H1 (cell line): ENCODE data around the gene KCNS3. TPM values are rescaled to one million over a fixed set of nuclear protein-coding genes. Genes with fewer than 3 reads are reported as not detected.

Experiments used
- CTCF ChIA-PET: fragments of 300-600 bp; sonication (Branson Sonifier 250); formaldehyde crosslinking; loops from one replicate; lab custom pipeline; 2021; ENCODE audit not compliant: partially characterized antibody; lab: Charles Lee
- POLR2A ChIA-PET: fragments of 300-600 bp; sonication (Branson Sonifier 250); formaldehyde crosslinking; loops from one replicate; lab custom pipeline; 2021; ENCODE audit warnings: inconsistent platforms; ENCODE audit not compliant: partially characterized antibody; lab: Charles Lee
- DNase-seq, 2 experiments: peaks; one replicate each; pipeline versions ENCODE4 v3.0.0 to v3.0.0-alpha.2; 2010 to 2022; ENCODE audit warnings: low spot score in 2 of 2, low read depth in 1 of 2, mixed read lengths in 1 of 2
- FAIRE-seq: peaks from 2 replicates; lab custom pipeline; 2011; peaks lifted over from hg19 to GRCh38; lab: Jason Lieb, UNC
- H2AFZ ChIP-seq: 2 replicates; pipeline ENCODE4 v1.8.1; 2012; ENCODE audit warnings: low read length, inconsistent platforms
- H2AK5ac ChIP-seq: 2 replicates; pipeline ENCODE4 v1.6.1; 2013; ENCODE audit warnings: low read depth, low read length
- H2BK120ac ChIP-seq: replicated peaks from 2 replicates; pipeline ENCODE3; 2013; ENCODE audit warnings: low read depth, low read length, inconsistent platforms
- H2BK12ac ChIP-seq: 2 replicates; pipeline ENCODE4 v1.6.1; 2013; ENCODE audit warnings: low read depth, low read length
- H2BK15ac ChIP-seq: 2 replicates; pipeline ENCODE4 v1.6.1; 2013; ENCODE audit warnings: low read length
- H2BK20ac ChIP-seq: 2 replicates; pipeline ENCODE4 v1.6.1; 2013; ENCODE audit warnings: low read length
- H2BK5ac ChIP-seq: 2 replicates; pipeline ENCODE4 v1.6.1; 2013; ENCODE audit warnings: low read depth, low read length
- H3K14ac ChIP-seq: 2 replicates; pipeline ENCODE4 v1.6.1; 2013; ENCODE audit warnings: inconsistent platforms; ENCODE audit not compliant: insufficient read length
- H3K18ac ChIP-seq: 2 replicates; pipeline ENCODE4 v1.6.1; 2013; ENCODE audit warnings: low read length; ENCODE audit errors: extremely low read depth
- H3K23ac ChIP-seq: 2 replicates; pipeline ENCODE4 v1.6.1; 2013; ENCODE audit warnings: inconsistent platforms; ENCODE audit not compliant: insufficient read length
- H3K23me2 ChIP-seq: 2 replicates; pipeline ENCODE4 v1.6.1; 2013; ENCODE audit warnings: low read depth, low read length
- H3K27ac ChIP-seq: 2 replicates; pipeline ENCODE4 v1.6.1; 2011; ENCODE audit warnings: low read depth, low read length, inconsistent platforms
- H3K27me3 ChIP-seq, 4 experiments: replicated peaks in 1 of 4; 1 replicate in 1 of 4; 2 replicates in 3 of 4; pipeline versions ENCODE4 v1.6.1 to v1.8.1; 2011 to 2013; ENCODE audit warnings: low read length in 3 of 4, mild to moderate bottlenecking in 3 of 4, inconsistent platforms in 2 of 4, mixed read lengths in 2 of 4, moderate library complexity in 1 of 4; ENCODE audit not compliant: control insufficient read depth in 3 of 4, insufficient read depth in 3 of 4; ENCODE audit errors: extremely low read depth in 1 of 4
- H3K36me3 ChIP-seq, 4 experiments: 2 replicates each; pipeline versions ENCODE4 v1.6.1 to v1.8.1; 2011 to 2013; ENCODE audit warnings: mild to moderate bottlenecking in 4 of 4, low read length in 3 of 4, moderate library complexity in 2 of 4, control low read depth in 1 of 4, inconsistent platforms in 1 of 4; ENCODE audit not compliant: insufficient read depth in 4 of 4, control insufficient read depth in 2 of 4
- H3K4ac ChIP-seq: replicated peaks from 2 replicates; pipeline ENCODE3; 2013; ENCODE audit warnings: low read length, low read depth, mixed read lengths, inconsistent platforms; ENCODE audit not compliant: insufficient read length
- H3K4me1 ChIP-seq, 4 experiments: replicated peaks in 1 of 4; 1 replicate in 1 of 4; 2 replicates in 3 of 4; pipeline versions ENCODE4 v1.6.1 to v1.8.1; 2011 to 2013; ENCODE audit warnings: low read length in 3 of 4, inconsistent platforms in 2 of 4, mixed read lengths in 1 of 4; ENCODE audit not compliant: insufficient read depth in 4 of 4, control insufficient read depth in 3 of 4
- H3K4me2 ChIP-seq, 2 experiments: 2 replicates each; pipeline versions ENCODE4 v1.6.1 to v1.8.1; 2011 to 2013; ENCODE audit warnings: low read depth in 2 of 2, low read length in 2 of 2, control low read depth in 1 of 2, inconsistent platforms in 1 of 2, mild to moderate bottlenecking in 1 of 2; ENCODE audit not compliant: insufficient read depth in 1 of 2
- H3K4me3 ChIP-seq, 4 experiments: fragments of 200-600, 300-600 bp in 1 of 4; sonication (generic), shearing (Covaris generic), sonication (Bioruptor Twin) in 1 of 4; 2 replicates each; pipeline versions ENCODE4 v1.5.1 to v1.8.1; 2011 to 2016; ENCODE audit warnings: low read length in 4 of 4, low read depth in 3 of 4, control low read depth in 2 of 4, inconsistent platforms in 2 of 4, mild to moderate bottlenecking in 2 of 4, mixed read lengths in 1 of 4, moderate library complexity in 1 of 4; ENCODE audit not compliant: insufficient read depth in 2 of 4; ENCODE audit errors: extremely low read depth in 1 of 4
- H3K56ac ChIP-seq: replicated peaks from 2 replicates; pipeline ENCODE3; 2013; ENCODE audit warnings: low read depth, mild to moderate bottlenecking, mixed read lengths, low read length, inconsistent platforms; ENCODE audit not compliant: insufficient read length
- H3K79me1 ChIP-seq: 2 replicates; pipeline ENCODE4 v1.6.1; 2013; ENCODE audit warnings: low read depth, low read length, control low read depth
- H3K79me2 ChIP-seq, 2 experiments: 2 replicates each; pipeline versions ENCODE4 v1.6.1 to v1.8.1; 2012 to 2013; ENCODE audit warnings: low read length in 2 of 2, mild to moderate bottlenecking in 2 of 2, inconsistent platforms in 1 of 2; ENCODE audit not compliant: insufficient read depth in 2 of 2, control insufficient read depth in 1 of 2
- H3K9ac ChIP-seq, 4 experiments: replicated peaks in 1 of 4; 1 replicate in 1 of 4; 2 replicates in 3 of 4; pipeline versions ENCODE4 v1.6.1 to v1.8.1; 2011 to 2013; ENCODE audit warnings: low read depth in 3 of 4, low read length in 3 of 4, control low read depth in 2 of 4, mild to moderate bottlenecking in 2 of 4, moderate library complexity in 2 of 4, inconsistent platforms in 1 of 4; ENCODE audit errors: extremely low read depth in 1 of 4
- H3K9me3 ChIP-seq, 2 experiments: 2 replicates each; pipeline versions ENCODE4 v1.6.1 to v1.8.1; 2012 to 2013; ENCODE audit warnings: mild to moderate bottlenecking in 2 of 2, moderate library complexity in 2 of 2, control low read depth in 1 of 2, inconsistent platforms in 1 of 2, low read depth in 1 of 2, low read length in 1 of 2, mixed read lengths in 1 of 2; ENCODE audit not compliant: insufficient read depth in 2 of 2
- H4K20me1 ChIP-seq, 2 experiments: replicated peaks in 1 of 2; 2 replicates each; pipeline versions ENCODE3 to v1.8.1; 2011 to 2013; ENCODE audit warnings: inconsistent platforms in 2 of 2, low read length in 2 of 2, mild to moderate bottlenecking in 1 of 2; ENCODE audit not compliant: insufficient read depth in 2 of 2, control insufficient read depth in 1 of 2
- H4K5ac ChIP-seq: 2 replicates; pipeline ENCODE4 v1.6.1; 2013; ENCODE audit warnings: low read length, low read depth, mixed read lengths, inconsistent platforms; ENCODE audit not compliant: insufficient read length
- H4K8ac ChIP-seq: 2 replicates; pipeline ENCODE4 v1.8.0; 2013; ENCODE audit warnings: mild to moderate bottlenecking, moderate library complexity, low read length, inconsistent platforms; ENCODE audit not compliant: insufficient read depth; ENCODE audit errors: extremely low read depth
- H4K91ac ChIP-seq: replicated peaks from 2 replicates; pipeline ENCODE3; 2013; ENCODE audit warnings: low read length, mixed read lengths, inconsistent platforms; ENCODE audit not compliant: insufficient read length
- BACH1 ChIP-seq: IDR thresholded peaks from 2 replicates; pipeline ENCODE4 v1.6.1; 2012; ENCODE audit warnings: low read length, improper control_type of control experiment
- CHD2 ChIP-seq: IDR thresholded peaks from 2 replicates; pipeline ENCODE4 v1.6.1; 2012; ENCODE audit warnings: low read length, improper control_type of control experiment
- CREB1 ChIP-seq: IDR thresholded peaks from 2 replicates; pipeline ENCODE4 v1.6.1; 2012; ENCODE audit warnings: inconsistent platforms
- CTBP2 ChIP-seq: IDR thresholded peaks from 2 replicates; pipeline ENCODE4 v1.7.0; 2011; ENCODE audit warnings: borderline replicate concordance, mild to moderate bottlenecking, moderate library complexity, mixed read lengths, low read length; ENCODE audit not compliant: insufficient read depth, insufficient read length
- EGR1 ChIP-seq: IDR thresholded peaks from 2 replicates; pipeline ENCODE4 v1.6.1; 2011; ENCODE audit warnings: low read depth, low read length, borderline replicate concordance
- GABPA ChIP-seq: IDR thresholded peaks from 2 replicates; pipeline ENCODE4 v1.6.1; 2011; ENCODE audit warnings: mild to moderate bottlenecking, low read length, moderate library complexity, borderline replicate concordance; ENCODE audit not compliant: insufficient read depth
- HDAC2 ChIP-seq, 2 experiments: fragments of 300-600 bp in 1 of 2; sonication (generic) in 1 of 2; IDR thresholded peaks; 2 replicates each; pipeline ENCODE4 v1.6.1; 2011 to 2012; ENCODE audit warnings: low read depth in 2 of 2, low read length in 2 of 2, mild to moderate bottlenecking in 2 of 2, moderate library complexity in 2 of 2, borderline replicate concordance in 1 of 2, inconsistent platforms in 1 of 2
- KDM1A ChIP-seq: fragments of 200-600, 300-600 bp; sonication (generic); IDR thresholded peaks from 2 replicates; pipeline ENCODE4 v1.7.1; 2016; ENCODE audit warnings: mild to moderate bottlenecking, low read length, borderline replicate concordance
- KDM5A ChIP-seq: fragments of 200-600 bp; IDR thresholded peaks from 2 replicates; pipeline ENCODE4 v1.7.1; 2012; ENCODE audit warnings: mild to moderate bottlenecking, low read length, inconsistent platforms, mixed read lengths
- NANOG ChIP-seq: IDR thresholded peaks from 2 replicates; pipeline ENCODE4 v1.6.1; 2011; ENCODE audit warnings: low read length, low read depth, mild to moderate bottlenecking, inconsistent platforms; ENCODE audit not compliant: insufficient read depth, poor library complexity, severe bottlenecking
- RAD21 ChIP-seq, 2 experiments: IDR thresholded peaks in 1 of 2; conservative IDR thresholded peaks in 1 of 2; 2 replicates each; pipeline ENCODE4 v1.6.1; 2011; ENCODE audit warnings: low read depth in 2 of 2, low read length in 2 of 2, improper control_type of control experiment in 1 of 2, inconsistent platforms in 1 of 2, mild to moderate bottlenecking in 1 of 2, moderate library complexity in 1 of 2
- RFX5 ChIP-seq: IDR thresholded peaks from 2 replicates; pipeline ENCODE4 v1.6.1; 2011; ENCODE audit warnings: low read depth, low read length, improper control_type of control experiment, borderline replicate concordance
- SIX5 ChIP-seq: IDR thresholded peaks from 2 replicates; pipeline ENCODE4 v1.6.1; 2011; ENCODE audit warnings: mild to moderate bottlenecking, low read depth, low read length
- SP4 ChIP-seq: IDR thresholded peaks from 2 replicates; pipeline ENCODE4 v1.6.1; 2012; ENCODE audit warnings: low read length, inconsistent platforms
- SUZ12 ChIP-seq: fragments of 200-600 bp; sonication (generic); IDR thresholded peaks from 2 replicates; pipeline ENCODE4 v1.6.1; 2012; ENCODE audit warnings: mild to moderate bottlenecking, inconsistent platforms, low read length, moderate library complexity, mixed read lengths
- WGBS, 2 experiments: shearing (Covaris generic) in 1 of 2; methylation state at CpG; one replicate each; pipeline versions ENCODE4 v1.1.6 to v1.1.7; 2013 to 2015; ENCODE audit warnings: low lambda C conversion rate in 2 of 2, mixed read lengths in 2 of 2, inconsistent platforms in 1 of 2, low coverage in 1 of 2, missing lambda C conversion rate in 1 of 2; ENCODE audit not compliant: insufficient replicate concordance in 2 of 2, insufficient coverage in 1 of 2, insufficient read length in 1 of 2; ENCODE audit errors: extremely low coverage in 1 of 2, missing lambda C conversion rate in 1 of 2; 5-methylcytosine and 5-hydroxymethylcytosine counted together
- polyA plus RNA-seq, 7 experiments: library from polyadenylated mRNA; depleted of rRNA in 3 of 7; stranded (reverse) in 5 of 7; unstranded in 2 of 7; fragments of >200 nt in 5 of 7; fragments of 200-250 nt in 2 of 7; gene quantifications; 1 replicate in 5 of 7; 2 replicates in 1 of 7; 4 replicates in 1 of 7; pipeline versions ENCODE4 v1.2.1 to v1.2.3, GENCODE V29; 2011 to 2013; ENCODE audit warnings: missing spikeins in 2 of 7, mixed read lengths in 2 of 7
- total RNA-seq: library from RNA; stranded (reverse); fragmentation: NEBNext Ultra II Directional; extraction: Animal tissue kit (Norgen Biotek cat#: 25700); gene quantifications from 2 replicates; pipeline ENCODE4 v1.2.1, GENCODE V29; 2021

The KCNS3 gene
- total and polyA plus RNA-seq, 2 of the 8 experiments (the other 6 are each of a cell fraction or from before 2014, with no cell fraction given), result 22.7 to 23.0 TPM

- no peak for DNase-seq
- H3K18ac ChIP-seq, result no peak overlapping the region
- no peaks in the 10 kb centered on the region for H3K9me3 ChIP-seq
- H4K91ac ChIP-seq, result no peak overlapping the region
- H4K5ac ChIP-seq, result no peak overlapping the region
- H3K4me3 ChIP-seq, result no peak overlapping the region
- H3K27ac ChIP-seq, result no peak overlapping the region
- H3K36me3 ChIP-seq, result no peaks in the 10 kb centered on the region; a peak in 1 of 8 replicates
- no peaks in the 10 kb centered on the region for H4K20me1 ChIP-seq
- H3K56ac ChIP-seq, result no peak overlapping the region
- no peak overlapping the region for H2BK15ac ChIP-seq
- no peak overlapping the region for H3K4me2 ChIP-seq
- WGBS, 2 experiments, result 94% methylated on average over 4 of the region's 4 CpGs; no CpG with 5 or more reads in 1 of the 2 experiments
- no peak overlapping the region for H3K23ac ChIP-seq
- no peak overlapping the region for H2AK5ac ChIP-seq
- H3K14ac ChIP-seq, result no peak overlapping the region
- H3K79me2 ChIP-seq, result no peaks in the 10 kb centered on the region
- ChIA-PET CTCF (interaction anchor here (0.7 to 1.4 kb wide), 5 partner anchors 10 to 206 kb away, joined by 3 to 4 read pairs (median 4); no protein-coding TSS in a partner anchor), POLR2A (no interaction called here)
- H3K4ac ChIP-seq, result no peak overlapping the region
- FAIRE-seq, result no peak
- no peak overlapping the region for H3K9ac ChIP-seq
- H2BK5ac ChIP-seq, result no peak overlapping the region
- H3K23me2 ChIP-seq, result no peaks in the 10 kb centered on the region
- no peaks in the 10 kb centered on the region for H3K79me1 ChIP-seq
- no peak overlapping the region for H2BK20ac ChIP-seq
- no peak overlapping the region for H2BK120ac ChIP-seq
- no peak overlapping the region for H4K8ac ChIP-seq
- H2BK12ac ChIP-seq, result no peak overlapping the region
- no peaks in the 10 kb centered on the region for H3K27me3 ChIP-seq
- no peaks in the 10 kb centered on the region for H3K4me1 ChIP-seq
- no peak overlapping the region for H2AFZ ChIP-seq
- TF ChIP-seq EGR1 (no peak), NANOG (no peak), SP4 (no peak), RFX5 (no peak), KDM5A (no peak), GABPA (no peak), CREB1 (no peak), HDAC2 (IDR thresholded peaks at IDR 0.05; ENCODE audit: borderline replicate concordance in 1 of 2, low read depth in 2 of 2, low read length in 2 of 2) (no peak), RAD21 (IDR thresholded peaks at IDR 0.05 in 1 of 2, conservative IDR thresholded peaks at IDR 0.05 in 1 of 2; ENCODE audit: low read depth in 2 of 2, low read length in 2 of 2) (no peak), SUZ12 (no peak), KDM1A (no peak), CTBP2 (no peak), BACH1 (no peak), SIX5 (no peak), CHD2 (no peak)
Measured at GRCh38 chr2:17943444-17943843, 65.0 kb downstream of the KCNS3 start.
